Lower lobe of right lung (tissue), 2 donors: ENCODE results near the gene TMEM9. TPM values are rescaled to one million over a fixed set of nuclear protein-coding genes. Genes with fewer than 3 reads are reported as not detected.

Source experiments
- ATAC-seq, 2 donors: fragments of 200-7000 bp; cut with Tn5 transposase; one replicate each; pipeline ENCODE4 v1.9.1; 2020 to 2022; ENCODE audit warnings: mild to moderate bottlenecking in 2 of 2, moderate library complexity in 2 of 2
- DNase-seq: peaks from one replicate; pipeline ENCODE4 v3.0.0-alpha.2; 2020
- H3K27ac ChIP-seq: fragments of 200-600 bp; one replicate; pipeline ENCODE4 v1.8.0; 2022
- H3K27me3 ChIP-seq: fragments of 200-600 bp; one replicate; pipeline ENCODE4 v1.8.0; 2022; ENCODE audit warnings: low read depth
- H3K36me3 ChIP-seq: fragments of 200-600 bp; one replicate; pipeline ENCODE4 v1.8.0; 2022; ENCODE audit warnings: mild to moderate bottlenecking
- H3K4me1 ChIP-seq: fragments of 200-600 bp; one replicate; pipeline ENCODE4 v1.8.0; 2022
- H3K4me3 ChIP-seq: fragments of 200-600 bp; one replicate; pipeline ENCODE4 v1.8.0; 2022; ENCODE audit warnings: mild to moderate bottlenecking
- H3K9me3 ChIP-seq: fragments of 200-600 bp; one replicate; pipeline ENCODE4 v1.8.0; 2022
- intact Hi-C: fragments of 100-400 bp; cut with DNase I; formaldehyde crosslinking; loops from one replicate; pipeline ENCODE4 v1.11.0; 2022
- total RNA-seq: library from RNA; stranded (reverse); fragmentation: NEBNext Ultra II Directional; extraction: Animal tissue kit (Norgen Biotek cat#: 25700); gene quantifications from one replicate; pipeline ENCODE4 v1.2.1, GENCODE V29; 2021
- TF ChIP-seq, protein P1 (sequence below): fragments of 200-600 bp; IDR thresholded peaks from one replicate; pipeline ENCODE4 v1.8.0; 2022; ENCODE audit warnings: antibody characterized with exemption, mild to moderate bottlenecking
- donor health status: DM: no; HTN: yes; CAD: no; lungs with severe emphysema.

The TMEM9 gene
- total RNA-seq, 1 donor from 2014 or later = 47.9 TPM

GRCh38 chr1:201095581-201095980, 58.7 kb downstream of the TMEM9 start:
- Histone ChIP-seq H3K27me3 (no peaks in the 10 kb centered on the region), H3K36me3 (no peaks in the 10 kb centered on the region), H3K9me3 (no peaks in the 10 kb centered on the region), H3K4me1 (no peaks in the 10 kb centered on the region), H3K4me3 (no peak overlapping the region), H3K27ac (no peak overlapping the region)
- TF ChIP-seq, protein P1, sequence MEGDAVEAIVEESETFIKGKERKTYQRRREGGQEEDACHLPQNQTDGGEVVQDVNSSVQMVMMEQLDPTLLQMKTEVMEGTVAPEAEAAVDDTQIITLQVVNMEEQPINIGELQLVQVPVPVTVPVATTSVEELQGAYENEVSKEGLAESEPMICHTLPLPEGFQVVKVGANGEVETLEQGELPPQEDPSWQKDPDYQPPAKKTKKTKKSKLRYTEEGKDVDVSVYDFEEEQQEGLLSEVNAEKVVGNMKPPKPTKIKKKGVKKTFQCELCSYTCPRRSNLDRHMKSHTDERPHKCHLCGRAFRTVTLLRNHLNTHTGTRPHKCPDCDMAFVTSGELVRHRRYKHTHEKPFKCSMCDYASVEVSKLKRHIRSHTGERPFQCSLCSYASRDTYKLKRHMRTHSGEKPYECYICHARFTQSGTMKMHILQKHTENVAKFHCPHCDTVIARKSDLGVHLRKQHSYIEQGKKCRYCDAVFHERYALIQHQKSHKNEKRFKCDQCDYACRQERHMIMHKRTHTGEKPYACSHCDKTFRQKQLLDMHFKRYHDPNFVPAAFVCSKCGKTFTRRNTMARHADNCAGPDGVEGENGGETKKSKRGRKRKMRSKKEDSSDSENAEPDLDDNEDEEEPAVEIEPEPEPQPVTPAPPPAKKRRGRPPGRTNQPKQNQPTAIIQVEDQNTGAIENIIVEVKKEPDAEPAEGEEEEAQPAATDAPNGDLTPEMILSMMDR = no peak
- intact Hi-C loops = no loop called here
- ATAC-seq = no peak
- DNase-seq = no peak

DNA sequence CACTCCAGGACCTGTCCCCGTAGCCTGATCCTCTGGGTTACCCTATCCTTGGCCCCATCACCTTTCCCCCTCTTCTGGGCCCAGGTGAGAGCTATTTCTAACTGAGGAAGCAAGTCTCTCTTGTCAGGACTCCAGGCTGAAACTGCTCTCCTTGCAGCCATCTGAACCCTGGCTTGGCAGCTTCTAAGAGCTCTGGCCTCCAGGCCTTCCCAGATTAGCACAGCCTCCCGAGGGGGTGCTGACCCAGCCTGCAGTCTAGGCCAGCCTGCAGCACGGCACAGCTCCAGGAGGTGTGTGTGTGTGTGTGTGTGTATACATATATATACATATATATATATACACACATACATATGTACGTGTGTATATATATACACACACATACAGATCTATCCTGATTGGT, 59.4 kb downstream of the TMEM9 start:
- intact Hi-C loops = no loop called here
- no peak for DNase-seq
- Histone ChIP-seq H3K27me3 (no peaks in the 10 kb centered on the region), H3K27ac (no peak overlapping the region), H3K9me3 (no peaks in the 10 kb centered on the region), H3K4me1 (no peaks in the 10 kb centered on the region), H3K36me3 (no peaks in the 10 kb centered on the region), H3K4me3 (no peak overlapping the region)
- ATAC-seq = no peak
- TF ChIP-seq, protein P1 = no peak

DNA sequence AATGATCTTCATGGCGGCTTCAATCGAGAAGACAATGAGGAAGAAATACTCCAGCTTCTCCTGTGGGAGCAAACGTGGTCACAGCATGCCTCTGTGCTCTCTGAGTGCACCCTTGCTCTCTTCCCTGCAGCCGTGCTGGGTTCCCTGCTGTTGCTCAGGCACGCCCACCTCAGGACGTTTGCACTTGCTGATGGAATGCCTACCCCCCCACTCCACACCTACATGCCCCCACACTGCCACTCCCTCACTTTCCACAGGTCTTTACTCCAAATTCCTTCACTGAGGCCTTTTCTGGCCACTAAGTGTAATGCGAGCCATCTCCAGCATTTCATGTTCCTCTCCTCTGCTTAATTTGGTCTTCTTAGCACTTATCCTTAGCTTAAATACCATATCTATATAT, 60.3 kb downstream of the TMEM9 start:
- TF ChIP-seq, protein P1 = no peak
- Histone ChIP-seq H3K27me3 (no peaks in the 10 kb centered on the region), H3K4me1 (no peaks in the 10 kb centered on the region), H3K27ac (no peak overlapping the region), H3K36me3 (no peaks in the 10 kb centered on the region), H3K4me3 (no peak overlapping the region), H3K9me3 (no peaks in the 10 kb centered on the region)
- DNase-seq (no peak), ATAC-seq (no peak)
- intact Hi-C loops = no loop called here

DNA sequence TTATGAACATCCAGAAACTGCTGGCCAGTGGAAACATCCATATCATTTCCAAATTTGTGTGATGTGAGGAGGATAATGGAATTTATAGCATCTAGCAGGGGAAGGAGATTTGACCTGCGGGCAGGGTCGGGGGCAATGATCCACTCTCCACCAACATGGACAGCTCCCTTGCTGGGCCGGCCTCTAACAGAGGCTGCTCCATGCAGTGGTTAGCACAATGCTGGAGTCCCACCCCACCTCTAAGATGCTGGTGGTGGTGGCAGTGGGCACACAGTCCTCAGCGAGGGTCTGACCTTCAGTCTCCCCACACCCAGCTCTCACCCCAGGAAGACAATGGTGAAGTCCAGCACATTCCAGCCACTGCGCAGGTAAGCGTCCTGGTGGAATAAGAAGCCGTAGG, 60.7 kb downstream of the TMEM9 start:
- ATAC-seq (no peak), DNase-seq (no peak)
- intact Hi-C loops = no loop called here
- no peaks in the 10 kb centered on the region for H3K36me3 ChIP-seq
- H3K9me3 ChIP-seq = no peaks in the 10 kb centered on the region
- no peaks in the 10 kb centered on the region for H3K4me1 ChIP-seq
- H3K27ac ChIP-seq = no peak overlapping the region
- no peak overlapping the region for H3K4me3 ChIP-seq
- no peaks in the 10 kb centered on the region for H3K27me3 ChIP-seq
- TF ChIP-seq, protein P1 = no peak

- H3K27me3 ChIP-seq = no peaks in the 10 kb centered on the region
- no peak overlapping the region for H3K4me3 ChIP-seq
- no peaks in the 10 kb centered on the region for H3K4me1 ChIP-seq
- no peaks in the 10 kb centered on the region for H3K9me3 ChIP-seq
- no peak for ATAC-seq
- H3K36me3 ChIP-seq = no peaks in the 10 kb centered on the region
- TF ChIP-seq, protein P1 = no peak
- DNase-seq = no peak
- no peak overlapping the region for H3K27ac ChIP-seq
- intact Hi-C loops = no loop called here
These were observed 61.5 kb downstream of the TMEM9 start for GRCh38 chr1:201092738-201093137.

DNA sequence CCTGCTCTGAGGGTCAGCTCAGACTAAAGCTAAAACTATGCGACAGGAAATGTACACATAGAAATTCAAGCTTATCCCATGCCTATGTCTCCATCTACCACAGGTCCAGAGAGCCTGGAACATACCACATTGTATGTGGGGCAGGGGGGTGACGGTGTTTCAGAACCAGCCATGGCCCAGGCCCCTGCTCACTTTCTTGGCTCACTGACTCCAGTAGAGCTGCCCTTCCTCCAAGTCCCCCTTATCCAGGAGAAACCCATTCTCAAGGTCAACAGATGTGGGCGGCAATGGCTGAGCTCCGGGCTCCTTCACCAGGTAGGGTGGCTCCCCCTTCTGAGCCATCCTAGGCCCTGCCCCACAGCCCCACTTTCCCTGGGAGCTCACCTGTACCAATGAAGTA, 63.0 kb downstream of the TMEM9 start:
- H3K27ac ChIP-seq = no peak overlapping the region
- H3K36me3 ChIP-seq = no peaks in the 10 kb centered on the region
- H3K9me3 ChIP-seq = no peaks in the 10 kb centered on the region
- no peak overlapping the region for H3K4me3 ChIP-seq
- H3K27me3 ChIP-seq = no peaks in the 10 kb centered on the region
- TF ChIP-seq, protein P1 = no peak
- H3K4me1 ChIP-seq = no peaks in the 10 kb centered on the region
- no peak for DNase-seq
- ATAC-seq = no peak
- intact Hi-C loops = no loop called here
